ENCODE results near the gene POLG.

POLG gene
- total RNA-seq, result 143 to 157 (median 147) reads per million in 3 donors

GRCh38 chr15:89334510-89335297 is at the start of gene POLG:
Gene POLG, minus strand, starts transcription at chr15:89334824. Its CDS starts 1,070 bp downstream, at chr15:89333754.
- peak; percentile 98 to 100 (median 99) for DNase-seq
- H3K27ac ChIP-seq (ENCODE audit: insufficient read depth, low read length, poor library complexity, severe bottlenecking), result peak within 1 kb of the TSS; percentile 81
- H3K4me1 ChIP-seq (ENCODE audit: control insufficient read depth, insufficient read depth, low read length, poor library complexity, severe bottlenecking), result peaks cover 47% of the 10 kb centered on the region
- H3K4me3 ChIP-seq (ENCODE audit: insufficient read depth, low read depth, low read length, poor library complexity, severe bottlenecking), result peak within 1 kb of the TSS; percentile 73
- H3K9me3 ChIP-seq (ENCODE audit: control insufficient read depth, low read length), result no peaks in the 10 kb centered on the region
- no peaks in the 10 kb centered on the region for H3K27me3 ChIP-seq (replicated peaks; ENCODE audit: control insufficient read depth, insufficient read depth, low read length, poor library complexity, severe bottlenecking)
- H3K36me3 ChIP-seq (ENCODE audit: control insufficient read depth, insufficient read depth, low read length), result peaks cover 27% of the 10 kb centered on the region

GRCh38 chr15:89384176-89384604 is 49.6 kb upstream of the POLG start:
- Histone ChIP-seq H3K4me1 (ENCODE audit: control insufficient read depth, insufficient read depth, low read length, poor library complexity, severe bottlenecking) (no peaks in the 10 kb centered on the region), H3K27ac (ENCODE audit: insufficient read depth, low read length, poor library complexity, severe bottlenecking) (no peak overlapping the region), H3K9me3 (ENCODE audit: control insufficient read depth, low read length) (no peaks in the 10 kb centered on the region), H3K27me3 (replicated peaks; ENCODE audit: control insufficient read depth, insufficient read depth, low read length, poor library complexity, severe bottlenecking) (peaks cover 9% of the 10 kb centered on the region), H3K4me3 (ENCODE audit: insufficient read depth, low read depth, low read length, poor library complexity, severe bottlenecking) (no peak overlapping the region), H3K36me3 (ENCODE audit: control insufficient read depth, insufficient read depth, low read length) (no peaks in the 10 kb centered on the region)
- DNase-seq, result no peak

GRCh38 chr15:89383365-89384175 is 48.9 kb upstream of the POLG start:
- H3K27me3 ChIP-seq (replicated peaks; ENCODE audit: control insufficient read depth, insufficient read depth, low read length, poor library complexity, severe bottlenecking), result peaks cover 14% of the 10 kb centered on the region
- no peaks in the 10 kb centered on the region for H3K9me3 ChIP-seq (ENCODE audit: control insufficient read depth, low read length)
- no peak overlapping the region for H3K4me3 ChIP-seq (ENCODE audit: insufficient read depth, low read depth, low read length, poor library complexity, severe bottlenecking)
- DNase-seq, result no peak
- no peak overlapping the region for H3K27ac ChIP-seq (ENCODE audit: insufficient read depth, low read length, poor library complexity, severe bottlenecking)
- peaks cover 2% of the 10 kb centered on the region for H3K4me1 ChIP-seq (ENCODE audit: control insufficient read depth, insufficient read depth, low read length, poor library complexity, severe bottlenecking)
- no peaks in the 10 kb centered on the region for H3K36me3 ChIP-seq (ENCODE audit: control insufficient read depth, insufficient read depth, low read length)

GRCh38 chr15:89381888-89382686 is 47.5 kb upstream of the POLG start:
- Histone ChIP-seq H3K27ac (ENCODE audit: insufficient read depth, low read length, poor library complexity, severe bottlenecking) (no peak overlapping the region), H3K9me3 (ENCODE audit: control insufficient read depth, low read length) (no peaks in the 10 kb centered on the region), H3K36me3 (ENCODE audit: control insufficient read depth, insufficient read depth, low read length) (no peaks in the 10 kb centered on the region), H3K27me3 (replicated peaks; ENCODE audit: control insufficient read depth, insufficient read depth, low read length, poor library complexity, severe bottlenecking) (peaks cover 23% of the 10 kb centered on the region), H3K4me3 (ENCODE audit: insufficient read depth, low read depth, low read length, poor library complexity, severe bottlenecking) (no peak overlapping the region), H3K4me1 (ENCODE audit: control insufficient read depth, insufficient read depth, low read length, poor library complexity, severe bottlenecking) (peaks cover 4% of the 10 kb centered on the region)
- no peak for DNase-seq

GRCh38 chr15:89381331-89381730 is 46.7 kb upstream of the POLG start:
- H3K4me1 ChIP-seq (ENCODE audit: control insufficient read depth, insufficient read depth, low read length, poor library complexity, severe bottlenecking), result peaks cover 4% of the 10 kb centered on the region
- no peaks in the 10 kb centered on the region for H3K9me3 ChIP-seq (ENCODE audit: control insufficient read depth, low read length)
- H3K4me3 ChIP-seq (ENCODE audit: insufficient read depth, low read depth, low read length, poor library complexity, severe bottlenecking), result no peak overlapping the region
- no peaks in the 10 kb centered on the region for H3K36me3 ChIP-seq (ENCODE audit: control insufficient read depth, insufficient read depth, low read length)
- H3K27me3 ChIP-seq (replicated peaks; ENCODE audit: control insufficient read depth, insufficient read depth, low read length, poor library complexity, severe bottlenecking), result peaks cover 30% of the 10 kb centered on the region
- no peak overlapping the region for H3K27ac ChIP-seq (ENCODE audit: insufficient read depth, low read length, poor library complexity, severe bottlenecking)
- no peak for DNase-seq

GRCh38 chr15:89379818-89380217 is 45.2 kb upstream of the POLG start:
- peaks cover 4% of the 10 kb centered on the region for H3K4me1 ChIP-seq (ENCODE audit: control insufficient read depth, insufficient read depth, low read length, poor library complexity, severe bottlenecking)
- no peak overlapping the region for H3K4me3 ChIP-seq (ENCODE audit: insufficient read depth, low read depth, low read length, poor library complexity, severe bottlenecking)
- H3K27ac ChIP-seq (ENCODE audit: insufficient read depth, low read length, poor library complexity, severe bottlenecking), result no peak overlapping the region
- H3K27me3 ChIP-seq (replicated peaks; ENCODE audit: control insufficient read depth, insufficient read depth, low read length, poor library complexity, severe bottlenecking), result peaks cover 42% of the 10 kb centered on the region
- H3K9me3 ChIP-seq (ENCODE audit: control insufficient read depth, low read length), result no peaks in the 10 kb centered on the region
- no peak for DNase-seq
- H3K36me3 ChIP-seq (ENCODE audit: control insufficient read depth, insufficient read depth, low read length), result no peaks in the 10 kb centered on the region

- no peak overlapping the region for H3K27ac ChIP-seq (ENCODE audit: insufficient read depth, low read length, poor library complexity, severe bottlenecking)
- H3K9me3 ChIP-seq (ENCODE audit: control insufficient read depth, low read length), result no peaks in the 10 kb centered on the region
- H3K4me3 ChIP-seq (ENCODE audit: insufficient read depth, low read depth, low read length, poor library complexity, severe bottlenecking), result peak overlapping the region; percentile 38
- DNase-seq, result no peak
- H3K4me1 ChIP-seq (ENCODE audit: control insufficient read depth, insufficient read depth, low read length, poor library complexity, severe bottlenecking), result peaks cover 4% of the 10 kb centered on the region
- no peaks in the 10 kb centered on the region for H3K36me3 ChIP-seq (ENCODE audit: control insufficient read depth, insufficient read depth, low read length)
- H3K27me3 ChIP-seq (replicated peaks; ENCODE audit: control insufficient read depth, insufficient read depth, low read length, poor library complexity, severe bottlenecking), result peaks cover 46% of the 10 kb centered on the region
Measured at GRCh38 chr15:89379251-89379695, 44.6 kb upstream of the POLG start.

GRCh38 chr15:89378296-89379151 is 43.9 kb upstream of the POLG start:
- H3K27ac ChIP-seq (ENCODE audit: insufficient read depth, low read length, poor library complexity, severe bottlenecking), result no peak overlapping the region
- H3K4me3 ChIP-seq (ENCODE audit: insufficient read depth, low read depth, low read length, poor library complexity, severe bottlenecking), result peak overlapping the region; percentile 38
- peaks cover 46% of the 10 kb centered on the region for H3K27me3 ChIP-seq (replicated peaks; ENCODE audit: control insufficient read depth, insufficient read depth, low read length, poor library complexity, severe bottlenecking)
- H3K4me1 ChIP-seq (ENCODE audit: control insufficient read depth, insufficient read depth, low read length, poor library complexity, severe bottlenecking), result peaks cover 4% of the 10 kb centered on the region
- no peak for DNase-seq
- H3K9me3 ChIP-seq (ENCODE audit: control insufficient read depth, low read length), result no peaks in the 10 kb centered on the region
- no peaks in the 10 kb centered on the region for H3K36me3 ChIP-seq (ENCODE audit: control insufficient read depth, insufficient read depth, low read length)

- H3K9me3 ChIP-seq (ENCODE audit: control insufficient read depth, low read length), result no peaks in the 10 kb centered on the region
- no peak overlapping the region for H3K4me3 ChIP-seq (ENCODE audit: insufficient read depth, low read depth, low read length, poor library complexity, severe bottlenecking)
- H3K4me1 ChIP-seq (ENCODE audit: control insufficient read depth, insufficient read depth, low read length, poor library complexity, severe bottlenecking), result peaks cover 4% of the 10 kb centered on the region
- no peaks in the 10 kb centered on the region for H3K36me3 ChIP-seq (ENCODE audit: control insufficient read depth, insufficient read depth, low read length)
- H3K27me3 ChIP-seq (replicated peaks; ENCODE audit: control insufficient read depth, insufficient read depth, low read length, poor library complexity, severe bottlenecking), result peaks cover 50% of the 10 kb centered on the region
- no peak overlapping the region for H3K27ac ChIP-seq (ENCODE audit: insufficient read depth, low read length, poor library complexity, severe bottlenecking)
- DNase-seq, result no peak
Measured at GRCh38 chr15:89377842-89378295, 43.2 kb upstream of the POLG start.

Data from effector memory CD4-positive, alpha-beta T cell (primary cell).